Hepatocyte (in vitro differentiated cells): ENCODE data around the gene FOXO1.

Experiments
- EZH2 ChIP-seq: fragments of 200-600 bp; sonication (generic); IDR thresholded peaks from 2 replicates; pipeline ENCODE4 v1.6.1; 2016; ENCODE audit warnings: antibody characterized with exemption, mild to moderate bottlenecking, borderline replicate concordance
- EZH2phosphoT487 ChIP-seq: fragments of 200-600 bp; sonication (generic); IDR thresholded peaks from one replicate; pipeline ENCODE4 v1.6.1; 2018; ENCODE audit warnings: antibody characterized with exemption, mild to moderate bottlenecking, low read depth, moderate library complexity; ENCODE audit not compliant: unreplicated experiment, severe bottlenecking

DNA sequence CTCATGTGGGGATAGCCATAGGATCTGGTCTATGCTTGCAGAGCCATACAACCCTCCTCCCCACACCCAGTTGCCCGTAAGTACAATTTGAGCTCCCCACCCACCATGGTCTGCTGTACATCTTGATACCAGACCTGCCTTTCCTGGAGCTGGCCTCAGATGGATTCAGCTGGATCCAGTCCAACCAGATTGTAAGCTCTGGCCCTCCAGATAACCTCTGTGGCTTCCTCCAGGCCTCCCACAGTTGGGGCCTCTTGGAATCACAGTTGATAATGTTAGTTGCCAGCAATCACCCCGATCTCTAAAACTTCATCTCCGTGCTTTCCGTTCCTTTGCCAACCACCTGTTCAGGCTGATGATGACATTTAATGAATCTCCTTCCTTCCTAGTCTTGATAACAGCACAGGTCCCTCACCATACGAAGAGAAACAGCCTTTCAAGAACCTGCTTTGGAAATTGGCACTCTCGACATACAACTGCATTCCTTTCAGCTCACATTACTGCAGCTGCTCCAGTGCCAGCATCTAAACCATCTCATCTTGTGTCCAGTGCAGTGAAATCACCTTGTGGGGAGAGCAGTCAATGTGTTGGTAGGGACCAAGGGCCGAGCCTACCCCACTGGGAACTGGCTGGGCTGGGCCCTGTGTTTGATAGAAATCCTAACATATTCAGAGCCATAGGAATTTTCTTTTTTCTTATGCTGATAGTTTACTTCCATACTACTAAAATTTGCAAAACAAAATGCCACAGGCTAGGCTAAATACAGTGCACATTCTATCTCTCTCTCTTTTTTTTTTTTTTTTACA is 15.1 kb upstream of the FOXO1 start:
- TF ChIP-seq EZH2 (no peak), EZH2phosphoT487 (no peak)
